Nephron (organoid): Measurements from ENCODE around the gene DYNLT1.
"Not testable (repeated sequence)": the region's sequence is repeated elsewhere in the genome, so short reads cannot be mapped to it uniquely, and the experiment has no call there.

Experiments used
- H3K27ac Mint-ChIP-seq, 3 experiments: 2 replicates each; pipeline ENCODE4 v1.8.0; 2020; ENCODE audit warnings: mixed read lengths in 3 of 3, mild to moderate bottlenecking in 2 of 3, moderate library complexity in 1 of 3
- H3K27me3 Mint-ChIP-seq: 2 replicates; pipeline ENCODE4 v1.8.0; 2021; ENCODE audit warnings: low read depth, mild to moderate bottlenecking, moderate library complexity, mixed read lengths
- H3K36me3 Mint-ChIP-seq: 2 replicates; pipeline ENCODE4 v1.8.0; 2020; ENCODE audit warnings: low read depth, mixed read lengths
- H3K4me1 Mint-ChIP-seq: 2 replicates; pipeline ENCODE4 v1.8.0; 2020; ENCODE audit warnings: mixed read lengths
- H3K4me3 Mint-ChIP-seq, 3 experiments: 2 replicates each; pipeline ENCODE4 v1.8.0; 2020; ENCODE audit warnings: mild to moderate bottlenecking in 3 of 3, mixed read lengths in 3 of 3, moderate library complexity in 2 of 3
- H3K9me3 Mint-ChIP-seq: 2 replicates; pipeline ENCODE4 v1.8.0; 2020; ENCODE audit warnings: mixed read lengths
- CTCF ChIP-seq, 3 experiments: fragments of 200-600 bp; sonication (generic); IDR thresholded peaks; one replicate each; pipeline ENCODE4 v1.5.0; 2021; ENCODE audit warnings: antibody characterized with exemption in 3 of 3; ENCODE audit not compliant: unreplicated experiment in 3 of 3

Gene DYNLT1

GRCh38 chr6:158653577-158654354 lies 9.2 kb upstream of the DYNLT1 start:
- no peaks in the 10 kb centered on the region for H3K36me3 Mint-ChIP-seq
- H3K9me3 Mint-ChIP-seq, result no peaks in the 10 kb centered on the region
- peaks cover 3% of the 10 kb centered on the region for H3K27me3 Mint-ChIP-seq
- H3K27ac Mint-ChIP-seq, result peak overlapping the region; percentile 74 to 76 (median 75)
- TF ChIP-seq CTCF (IDR thresholded peaks at IDR 0.05; ENCODE audit: unreplicated experiment in 3 of 3), result no peak
- H3K4me1 Mint-ChIP-seq, result peaks cover 38% of the 10 kb centered on the region
- H3K4me3 Mint-ChIP-seq, result no peak overlapping the region

- H3K27ac Mint-ChIP-seq, H3K27me3 Mint-ChIP-seq: not testable (repeated sequence)
Observed at GRCh38 chr6:158651981-158652737, 7.6 kb upstream of the DYNLT1 start.

DNA sequence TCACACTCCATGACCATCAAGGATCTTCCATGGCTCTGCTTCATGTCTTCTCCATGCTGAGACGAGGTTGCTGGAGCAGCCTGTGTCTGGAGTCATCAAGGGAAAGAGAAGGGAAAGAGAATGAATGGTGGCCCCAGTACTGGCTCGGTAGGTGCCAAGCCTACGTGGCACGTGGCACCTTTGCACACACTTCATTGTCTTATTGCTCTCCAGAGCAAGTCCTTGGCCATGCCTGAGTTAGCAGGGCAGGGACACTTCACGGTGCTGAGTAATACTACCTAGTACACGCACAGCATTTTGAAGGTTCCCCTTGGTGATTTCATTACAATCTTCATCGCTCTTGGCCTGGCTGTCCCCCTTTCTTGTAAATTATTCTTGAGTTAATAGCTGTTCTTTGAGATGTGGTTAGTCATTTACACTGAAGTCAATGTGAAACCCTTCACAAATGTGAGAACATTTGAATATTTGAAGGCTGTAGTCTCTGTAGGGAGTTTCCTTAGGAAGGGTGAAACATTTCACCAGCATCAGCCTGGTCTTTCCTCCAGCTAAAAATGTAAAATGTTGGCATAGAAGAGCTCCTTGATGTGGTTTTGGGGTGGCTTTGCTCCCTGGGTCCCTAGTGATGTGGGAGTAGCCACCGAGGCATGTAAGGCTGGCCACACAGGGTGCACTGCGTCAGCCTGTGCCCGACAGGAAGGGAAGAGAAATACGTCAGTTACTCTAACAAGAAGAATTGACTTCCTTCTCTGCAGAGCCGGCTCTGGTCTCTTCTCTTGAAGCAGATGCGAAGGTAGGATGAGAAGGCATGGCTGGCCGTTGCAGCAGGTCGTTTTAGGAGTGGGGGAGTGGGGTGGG lies 5.0 kb upstream of the DYNLT1 start, which contains the start of gene SYTL3:
Gene SYTL3, plus strand, starts transcription at position 766 of the 855 bp plus-strand sequence. CDS start 13,215 bp downstream, outside the sequence.
- H3K27me3 Mint-ChIP-seq, result peaks cover 3% of the 10 kb centered on the region
- peak within 1 kb of the TSS; percentile 83 to 96 (median 89) for H3K27ac Mint-ChIP-seq
- TF ChIP-seq CTCF (IDR thresholded peaks at IDR 0.05; ENCODE audit: unreplicated experiment in 3 of 3), result no peak
- H3K4me1 Mint-ChIP-seq, result peaks cover 41% of the 10 kb centered on the region
- no peaks in the 10 kb centered on the region for H3K36me3 Mint-ChIP-seq
- H3K4me3 Mint-ChIP-seq, result peak within 1 kb of the TSS; percentile 1 to 28 (median 9)
- H3K9me3 Mint-ChIP-seq, result no peaks in the 10 kb centered on the region

More at GRCh38 chr6:158651981-158652737, 7.6 kb upstream of the DYNLT1 start:
- H3K36me3 Mint-ChIP-seq, H3K4me3 Mint-ChIP-seq, H3K9me3 Mint-ChIP-seq: not testable (repeated sequence)
- peaks cover 48% of the 10 kb centered on the region for H3K4me1 Mint-ChIP-seq

DNA sequence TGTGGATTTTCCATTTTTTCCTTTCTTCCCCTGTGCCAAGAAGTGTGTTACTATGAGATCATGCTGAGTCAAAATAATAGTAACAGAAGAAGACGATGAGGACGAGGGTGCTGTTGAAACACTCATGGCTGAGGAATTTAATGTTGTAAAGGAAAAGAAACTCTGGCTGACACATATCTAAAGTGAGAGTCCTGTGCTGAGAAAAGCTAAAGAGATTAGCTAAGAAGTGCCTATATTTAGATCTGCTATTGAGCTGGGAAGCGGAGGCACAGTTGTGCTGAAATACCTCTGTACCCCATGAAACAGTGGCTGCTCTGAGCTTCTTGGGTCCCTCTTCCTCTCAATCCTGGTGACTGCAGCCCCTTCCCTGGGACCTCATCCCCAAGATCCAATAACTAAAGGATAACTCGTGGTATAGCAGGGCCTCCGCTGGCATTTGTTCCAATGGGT lies 4.2 kb upstream of the DYNLT1 start:
- Mint-ChIP-seq H3K27me3 (peaks cover 3% of the 10 kb centered on the region), H3K27ac (peak overlapping the region; percentile 83 to 96 (median 89)), H3K4me3 (peak overlapping the region in 1 of 3 experiments; percentile 28), H3K4me1 (peaks cover 36% of the 10 kb centered on the region), H3K9me3 (no peaks in the 10 kb centered on the region), H3K36me3 (no peaks in the 10 kb centered on the region)
- TF ChIP-seq CTCF (IDR thresholded peaks at IDR 0.05; ENCODE audit: unreplicated experiment in 3 of 3), result no peak

DNA sequence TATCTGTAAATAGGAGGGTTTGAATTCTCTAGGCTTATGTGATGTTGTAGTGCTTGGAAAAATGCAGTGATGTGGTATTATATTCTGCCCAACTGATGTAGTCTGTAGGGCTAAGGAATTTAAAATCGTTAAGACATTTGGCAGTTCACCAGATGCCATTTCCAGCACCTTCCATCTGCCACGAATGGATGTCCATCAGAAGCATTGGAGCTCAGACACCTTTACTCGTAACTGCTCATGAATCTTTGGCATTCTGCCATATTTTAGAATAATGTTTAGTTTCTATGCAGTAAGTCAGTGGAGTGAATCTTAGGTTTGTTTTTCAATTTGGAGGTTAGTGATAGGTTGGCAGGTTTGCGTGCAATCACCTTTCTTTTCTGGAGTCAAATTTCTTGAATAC lies 3.0 kb upstream of the DYNLT1 start:
- Mint-ChIP-seq H3K4me1 (peaks cover 45% of the 10 kb centered on the region), H3K9me3 (no peaks in the 10 kb centered on the region), H3K27me3 (peaks cover 3% of the 10 kb centered on the region), H3K4me3 (peak overlapping the region in 2 of 3 experiments; percentile 38 to 69), H3K27ac (peak overlapping the region; percentile 51 to 82 (median 60)), H3K36me3 (peaks cover under 1% of the 10 kb centered on the region)
- TF ChIP-seq CTCF (IDR thresholded peaks at IDR 0.05; ENCODE audit: unreplicated experiment in 3 of 3), result no peak
